GM10266 (cell line): ENCODE results near the gene DEAF1.

Experiments used
- DNase-seq: peaks from one replicate; pipeline ENCODE4 v3.0.0; 2012; ENCODE audit errors: extremely low spot score
- TF ChIP-seq, protein P1 (sequence below): IDR thresholded peaks from 2 replicates; pipeline ENCODE4 v1.5.1; 2012; ENCODE audit warnings: mild to moderate bottlenecking, low read depth; ENCODE audit not compliant: control insufficient read depth, insufficient read depth; ENCODE audit errors: missing control alignments

Gene DEAF1

DNA sequence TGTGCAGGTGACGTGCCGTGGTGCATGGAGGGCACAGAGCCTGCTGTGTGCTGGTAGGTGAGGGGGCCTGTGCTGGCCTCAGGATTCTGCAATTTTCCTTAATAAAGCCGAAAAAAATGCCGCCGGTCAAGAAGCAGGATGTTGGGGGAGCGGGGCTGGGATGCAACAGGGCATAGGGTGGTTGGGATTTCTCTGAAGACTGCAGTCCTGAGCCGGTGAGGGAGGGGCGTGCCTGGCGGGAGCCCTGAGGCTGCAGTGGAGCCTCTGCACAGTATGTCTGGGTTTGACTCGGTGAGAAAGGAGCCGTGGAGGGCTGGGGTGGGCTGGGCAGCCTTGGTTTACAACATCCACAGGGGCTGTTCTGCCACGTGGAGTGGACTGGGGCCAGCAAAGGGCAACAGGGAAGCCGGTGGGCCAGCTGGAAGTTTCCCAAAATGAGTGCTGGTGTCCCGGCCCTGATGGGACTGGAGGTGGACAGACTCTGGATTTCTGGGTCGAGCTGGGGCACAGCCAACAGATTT, 71.6 kb downstream of the DEAF1 start:
- TF ChIP-seq, protein P1, sequence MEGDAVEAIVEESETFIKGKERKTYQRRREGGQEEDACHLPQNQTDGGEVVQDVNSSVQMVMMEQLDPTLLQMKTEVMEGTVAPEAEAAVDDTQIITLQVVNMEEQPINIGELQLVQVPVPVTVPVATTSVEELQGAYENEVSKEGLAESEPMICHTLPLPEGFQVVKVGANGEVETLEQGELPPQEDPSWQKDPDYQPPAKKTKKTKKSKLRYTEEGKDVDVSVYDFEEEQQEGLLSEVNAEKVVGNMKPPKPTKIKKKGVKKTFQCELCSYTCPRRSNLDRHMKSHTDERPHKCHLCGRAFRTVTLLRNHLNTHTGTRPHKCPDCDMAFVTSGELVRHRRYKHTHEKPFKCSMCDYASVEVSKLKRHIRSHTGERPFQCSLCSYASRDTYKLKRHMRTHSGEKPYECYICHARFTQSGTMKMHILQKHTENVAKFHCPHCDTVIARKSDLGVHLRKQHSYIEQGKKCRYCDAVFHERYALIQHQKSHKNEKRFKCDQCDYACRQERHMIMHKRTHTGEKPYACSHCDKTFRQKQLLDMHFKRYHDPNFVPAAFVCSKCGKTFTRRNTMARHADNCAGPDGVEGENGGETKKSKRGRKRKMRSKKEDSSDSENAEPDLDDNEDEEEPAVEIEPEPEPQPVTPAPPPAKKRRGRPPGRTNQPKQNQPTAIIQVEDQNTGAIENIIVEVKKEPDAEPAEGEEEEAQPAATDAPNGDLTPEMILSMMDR = no peak
- no peak for DNase-seq

DNA sequence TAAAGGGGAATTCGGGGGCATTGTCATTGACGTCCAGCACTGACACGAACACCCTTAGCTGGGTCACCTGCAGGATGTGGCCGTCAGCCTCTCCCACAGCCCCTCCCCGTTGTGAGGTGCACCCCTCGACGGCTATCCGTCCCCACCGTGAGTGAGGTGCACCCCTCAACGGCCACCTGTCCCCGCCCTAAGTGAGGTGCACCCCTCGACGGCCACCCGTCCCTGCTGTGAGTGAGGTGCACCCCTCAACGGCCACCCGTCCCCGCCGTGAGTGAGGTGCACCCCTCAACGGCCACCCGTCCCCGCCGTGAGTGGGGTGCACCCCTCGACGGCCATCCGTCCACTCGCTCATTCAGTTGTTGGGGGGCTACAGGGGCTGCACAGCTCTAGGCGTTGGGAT, 73.2 kb downstream of the DEAF1 start:
- DNase-seq = no peak
- TF ChIP-seq, protein P1 = no peak

DNA sequence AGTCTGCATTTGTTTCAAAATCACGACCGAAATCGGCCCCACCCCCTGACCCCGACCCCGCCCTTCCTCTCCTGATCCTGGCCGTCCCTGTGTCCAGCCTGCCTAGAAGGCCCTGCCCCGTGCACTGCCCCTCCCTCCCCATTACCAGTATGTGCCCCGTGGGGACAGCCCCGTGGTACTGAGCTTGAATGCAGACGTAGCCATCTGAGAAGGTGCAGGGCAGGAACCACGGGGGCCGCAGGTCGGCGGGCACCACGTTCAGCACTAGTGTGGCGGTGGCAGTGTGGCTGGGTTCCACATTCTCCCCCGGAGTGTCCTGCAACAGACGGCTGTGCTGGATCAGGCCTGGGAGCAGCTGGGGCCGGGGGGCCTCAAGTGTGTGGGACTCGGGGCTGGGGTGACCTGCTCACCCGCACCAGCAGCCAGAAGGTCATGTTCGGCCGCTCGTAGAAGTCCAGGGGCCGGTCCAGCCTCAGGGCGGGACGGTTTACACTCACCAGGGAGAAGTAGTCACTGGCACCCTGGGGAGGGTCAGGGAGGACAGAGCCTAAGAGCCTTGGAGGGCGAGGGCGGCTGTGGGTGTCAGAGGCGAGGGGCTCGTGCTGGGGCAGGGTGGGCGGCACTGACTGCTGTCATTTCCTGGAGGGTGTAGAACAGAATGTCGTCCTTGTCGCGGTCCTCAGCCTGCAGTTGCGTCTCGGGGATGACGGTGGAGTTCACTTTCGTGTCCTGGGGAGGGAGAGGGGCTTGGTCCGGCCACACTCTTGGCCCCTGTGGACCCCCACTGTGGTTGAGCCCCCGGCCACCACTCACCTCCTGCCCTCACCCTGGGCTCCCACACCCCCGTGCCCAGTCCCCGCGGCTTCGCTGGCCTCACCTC, 73.8 kb downstream of the DEAF1 start:
- TF ChIP-seq, protein P1 = no peak

DNA sequence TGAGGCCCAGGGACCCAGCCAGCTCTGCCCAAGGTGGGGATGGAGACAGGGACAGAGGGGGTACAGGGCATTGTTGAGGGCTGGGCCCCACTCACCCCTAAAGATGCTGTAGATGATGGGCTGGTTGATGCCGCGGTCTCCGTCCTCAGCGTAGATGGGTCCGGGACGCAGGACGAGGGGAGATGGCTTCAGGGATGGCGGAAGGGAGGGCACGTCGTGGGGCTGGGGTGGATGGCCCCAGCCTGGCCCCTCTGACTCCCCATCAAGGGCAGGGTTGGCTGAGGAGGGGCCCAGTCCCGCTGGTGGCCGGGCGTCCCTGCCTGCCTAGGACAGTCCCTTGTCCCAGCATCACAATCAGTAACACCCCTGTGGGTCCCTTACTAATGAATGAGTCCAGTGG, 74.8 kb downstream of the DEAF1 start:
- TF ChIP-seq, protein P1 = no peak
- DNase-seq = no peak

More for the DNA sequence above, 73.8 kb downstream of the DEAF1 start:
- no peak for DNase-seq

DNA sequence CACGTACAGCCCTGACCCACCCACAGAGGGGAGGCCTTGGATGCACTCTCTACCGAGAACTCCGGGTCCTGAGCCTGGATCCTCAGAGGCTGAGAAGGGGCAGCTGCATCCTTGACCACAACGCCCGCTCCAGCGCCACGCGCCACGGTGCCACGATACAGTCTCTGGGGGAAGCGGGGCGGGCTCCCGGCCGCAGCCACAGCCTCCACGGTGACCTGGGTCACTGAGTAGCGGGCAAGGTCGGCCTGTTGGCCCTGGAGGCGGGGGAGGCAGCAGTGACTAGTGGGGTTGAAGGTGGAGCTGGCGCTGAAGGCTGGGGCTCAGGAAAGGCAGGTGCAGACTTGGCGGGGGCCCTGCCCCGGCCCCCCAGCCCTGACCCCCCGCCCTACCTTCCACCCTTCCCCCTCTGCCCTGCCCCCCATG, 75.4 kb downstream of the DEAF1 start:
- DNase-seq = no peak
- TF ChIP-seq, protein P1 = no peak

DNA sequence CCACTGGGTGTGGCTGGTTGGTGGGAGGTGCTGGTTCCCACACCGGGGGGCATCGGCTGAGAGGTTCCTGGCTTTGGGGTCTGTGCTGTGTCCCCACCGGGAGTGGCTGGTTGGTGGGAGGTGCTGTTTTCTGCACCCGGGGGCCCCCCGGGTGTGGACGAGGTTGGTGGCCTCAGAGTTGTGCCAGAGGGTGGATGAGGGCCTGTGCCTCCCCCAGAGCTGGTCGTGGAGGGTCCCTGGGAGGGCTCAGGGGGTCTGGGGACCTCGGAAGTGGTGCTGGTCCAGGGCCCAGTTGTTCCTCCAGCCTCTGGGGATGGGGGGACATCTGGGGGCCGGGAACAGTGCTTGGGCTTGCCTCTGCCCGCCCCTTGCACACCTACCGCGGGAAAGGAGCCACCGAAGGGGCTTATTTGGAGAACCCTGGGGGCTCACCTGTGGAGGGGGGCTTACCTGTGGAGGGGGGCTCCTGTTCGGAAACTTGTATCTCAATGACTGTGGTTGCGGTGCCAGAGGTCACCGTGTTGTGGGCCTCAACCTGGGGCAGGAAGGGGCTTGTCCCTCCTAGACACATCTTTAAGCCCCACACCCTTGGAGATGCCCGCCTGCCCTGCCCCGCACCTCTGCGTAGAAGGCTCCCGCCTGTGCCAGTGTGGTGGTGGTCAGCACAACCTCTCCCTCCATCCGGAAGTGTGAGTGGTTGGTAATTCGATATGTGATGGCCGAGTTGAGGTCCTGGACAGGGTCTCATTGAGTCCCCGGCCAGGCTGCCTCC, 76.0 kb downstream of the DEAF1 start:
- DNase-seq = no peak
- TF ChIP-seq, protein P1 = no peak
